HepG2 (cell line): Measurements from ENCODE around the gene GRB7. TPM values are rescaled to one million over a fixed set of nuclear protein-coding genes. Genes with fewer than 3 reads are reported as not detected.

Experiments used
- ATAC-seq: fragments of 200-7000 bp; cut with Tn5 transposase; 3 replicates; pipeline ENCODE4 v1.9.1; 2020; ENCODE audit warnings: mild to moderate bottlenecking, moderate library complexity
- BruUV-seq: library from RNA; stranded (reverse); fragments of 400-500 nt; replicated peaks from 2 replicates; lab custom pipeline; 2021; lab: Mats Ljungman, UMichigan
- CTCF ChIA-PET: fragments of 300-600 bp; formaldehyde crosslinking; extraction: SDS; loops from one replicate; lab custom pipeline; 2021; ENCODE audit warnings: low total read pairs, inconsistent platforms, low intra/inter-chr PET ratio; lab: Yijun Ruan, JAX
- POLR2A ChIA-PET: fragments of 350-600 bp; sonication (Branson Sonifier 250); formaldehyde crosslinking; loops from one replicate; lab custom pipeline; 2020; ENCODE audit warnings: antibody characterized with exemption, inconsistent platforms; lab: Yijun Ruan, JAX
- DNase-seq: peaks from one replicate; pipeline ENCODE4 v3.0.0-alpha.2; 2015; ENCODE audit warnings: low spot score
- FAIRE-seq: peaks from 3 replicates; lab custom pipeline; 2011; peaks lifted over from hg19 to GRCh38; lab: Jason Lieb, UNC
- H2AFZ ChIP-seq: one replicate; pipeline ENCODE4 v1.6.1; 2011; ENCODE audit warnings: low read length, inconsistent platforms
- H3K27ac ChIP-seq: fragments of 300-600 bp; 3 replicates; pipeline ENCODE4 v1.8.0; 2011; ENCODE audit warnings: mixed run types, mild to moderate bottlenecking, mixed read lengths, low read length, inconsistent platforms; ENCODE audit not compliant: insufficient read depth; ENCODE audit errors: extremely low read length
- H3K27me3 ChIP-seq, 2 experiments: fragments of 200-600 bp in 1 of 2; 2 replicates in 1 of 2; 3 replicates in 1 of 2; pipeline versions ENCODE4 v1.6.0 to v1.8.0; 2011; ENCODE audit warnings: low read length in 2 of 2, mild to moderate bottlenecking in 2 of 2, moderate library complexity in 2 of 2, inconsistent platforms in 1 of 2; ENCODE audit not compliant: insufficient read depth in 2 of 2, control insufficient read depth in 1 of 2
- H3K36me3 ChIP-seq, 2 experiments: fragments of 200-600 bp in 1 of 2; replicated peaks in 1 of 2; 2 replicates in 1 of 2; 3 replicates in 1 of 2; pipeline versions ENCODE4 v1.5.1 to v1.8.0; 2011; ENCODE audit warnings: low read length in 2 of 2, inconsistent platforms in 1 of 2; ENCODE audit not compliant: insufficient read depth in 2 of 2, control insufficient read depth in 1 of 2
- H3K4me1 ChIP-seq: 2 replicates; pipeline ENCODE4 v1.5.1; 2012; ENCODE audit warnings: low read length, inconsistent platforms; ENCODE audit not compliant: insufficient read depth
- H3K4me2 ChIP-seq: 2 replicates; pipeline ENCODE4 v1.6.0; 2011; ENCODE audit warnings: low read depth, low read length, inconsistent platforms
- H3K4me3 ChIP-seq, 3 experiments: fragments of 200-600 bp in 1 of 3; sonication (generic), shearing (Covaris generic) in 1 of 3; replicated peaks in 1 of 3; 2 replicates each; pipeline ENCODE4 v1.5.1; 2011 to 2016; ENCODE audit warnings: low read length in 3 of 3, inconsistent platforms in 2 of 3, low read depth in 2 of 3, mild to moderate bottlenecking in 2 of 3, control low read depth in 1 of 3, mixed read lengths in 1 of 3; ENCODE audit not compliant: insufficient read depth in 1 of 3
- H3K79me2 ChIP-seq: one replicate; pipeline ENCODE4 v1.6.1; 2011; ENCODE audit warnings: low read length, inconsistent platforms; ENCODE audit not compliant: insufficient read depth
- H3K9ac ChIP-seq: 2 replicates; pipeline ENCODE4 v1.6.0; 2011; ENCODE audit warnings: mild to moderate bottlenecking, low read depth, low read length, inconsistent platforms; ENCODE audit not compliant: insufficient read depth
- H3K9me3 ChIP-seq: 2 replicates; pipeline ENCODE4 v1.5.1; 2012; ENCODE audit warnings: mild to moderate bottlenecking, low read length
- H4K20me1 ChIP-seq: 2 replicates; pipeline ENCODE4 v1.6.0; 2011; ENCODE audit warnings: inconsistent platforms, mild to moderate bottlenecking, low read length, moderate library complexity; ENCODE audit not compliant: insufficient read depth
- DBP ChIP-seq: sonication (generic); formaldehyde crosslinking; IDR thresholded peaks from 2 replicates; pipeline ENCODE4 v1.4.0; 2020; ENCODE audit warnings: missing genetic modification reagents; ENCODE audit errors: not compliant biosample characterization
- HNRNPL ChIP-seq: fragments of 200-400 bp; formaldehyde crosslinking; IDR thresholded peaks from 2 replicates; pipeline ENCODE4 v1.6.1; 2017; ENCODE audit warnings: mild to moderate bottlenecking, low read depth, low read length
- MAF1 ChIP-seq: sonication (generic); formaldehyde crosslinking; IDR thresholded peaks from 2 replicates; pipeline ENCODE4 v1.5.0; 2020; ENCODE audit warnings: missing genetic modification reagents, borderline replicate concordance
- NCOR1 ChIP-seq: fragments of 200-600 bp; sonication (generic); IDR thresholded peaks from 2 replicates; pipeline ENCODE4 v1.7.0; 2017; ENCODE audit warnings: antibody characterized with exemption, low read length, borderline replicate concordance
- PHF5A ChIP-seq: IDR thresholded peaks from one replicate; pipeline ENCODE4 v1.6.1; 2018; ENCODE audit warnings: low read depth, missing genetic modification reagents; ENCODE audit not compliant: unreplicated experiment
- TP53 ChIP-seq: sonication (generic); formaldehyde crosslinking; conservative IDR thresholded peaks from 2 replicates; pipeline ENCODE4 v1.4.0; 2020; ENCODE audit warnings: missing genetic modification reagents
- ZNF275 ChIP-seq: sonication (generic); formaldehyde crosslinking; IDR thresholded peaks from 2 replicates; pipeline ENCODE4 v1.8.0; 2022; ENCODE audit warnings: missing genetic modification reagents, mild to moderate bottlenecking, inconsistent platforms, borderline replicate concordance
- ZNF280D ChIP-seq: sonication (generic); formaldehyde crosslinking; IDR thresholded peaks from 2 replicates; pipeline ENCODE4 v1.5.1; 2020; ENCODE audit warnings: mild to moderate bottlenecking, missing genetic modification reagents
- ZNF501 ChIP-seq: sonication (generic); formaldehyde crosslinking; IDR thresholded peaks from 2 replicates; pipeline ENCODE4 v1.5.1; 2020; ENCODE audit warnings: mild to moderate bottlenecking, moderate library complexity, missing genetic modification reagents
- ZNF607 ChIP-seq: sonication (generic); formaldehyde crosslinking; IDR thresholded peaks from 2 replicates; pipeline ENCODE4 v1.5.1; 2020; ENCODE audit warnings: missing genetic modification reagents, mild to moderate bottlenecking, borderline replicate concordance
- ZNF768 ChIP-seq: sonication (generic); formaldehyde crosslinking; IDR thresholded peaks from 2 replicates; pipeline ENCODE4 v1.4.0; 2020; ENCODE audit warnings: missing genetic modification reagents
- WGBS: methylation state at CpG from one replicate; pipeline ENCODE4 v1.1.6; 2017; ENCODE audit warnings: low lambda C conversion rate; 5-methylcytosine and 5-hydroxymethylcytosine counted together
- in situ Hi-C: cut with HindIII; loops from 2 replicates; pipeline ENCODE4 v1.10.0; 2017; ENCODE audit warnings: low pct_unique_long_range_greater_than_20kb; ENCODE audit not compliant: extremely low pct_ligation_motif_present
- intact Hi-C: fragments of 100-400 bp; cut with micrococcal nuclease; formaldehyde crosslinking; loops from one replicate; pipeline ENCODE4 v1.10.0; 2022; ENCODE audit not compliant: unreplicated experiment
- polyA plus RNA-seq, 8 experiments: library from polyadenylated mRNA; depleted of rRNA in 3 of 8; stranded (reverse) in 7 of 8; unstranded in 1 of 8; fragments of >200 nt; fragmentation: Illumina TruSeq in 4 of 8; extraction: Trizol in 4 of 8; gene quantifications; 2 replicates each; pipeline versions ENCODE4 v1.2.1 to v1.2.3, GENCODE V29; 2011 to 2016; ENCODE audit warnings: low read depth in 4 of 8, missing spikeins in 1 of 8, mixed read lengths in 1 of 8; ENCODE audit not compliant: insufficient read depth in 1 of 8
- total RNA-seq, 5 experiments: library from RNA; depleted of rRNA; stranded (reverse); fragments of >200 nt; fragmentation: Illumina TruSeq; extraction: Trizol; gene quantifications; 2 replicates each; pipeline ENCODE4 v1.2.3, GENCODE V29; 2016; ENCODE audit warnings: low read depth in 1 of 5

The GRB7 gene
- total and polyA plus RNA-seq, 2 of the 13 experiments (the other 11 are each of a cell fraction or from before 2014, with no cell fraction given), result 60.2 to 77.7 TPM

GRCh38 chr17:39706921-39707337 is 30.8 kb upstream of the GRB7 start:
- Histone ChIP-seq H3K27ac (no peak overlapping the region), H3K4me2 (no peak overlapping the region), H3K79me2 (peaks cover 34% of the 10 kb centered on the region), H4K20me1 (peaks cover 14% of the 10 kb centered on the region; the same call in 1 of the 2 replicates), H2AFZ (no peak overlapping the region), H3K4me3 (no peak overlapping the region), H3K4me1 (peaks cover 40% of the 10 kb centered on the region), H3K9me3 (no peaks in the 10 kb centered on the region), H3K36me3 (peaks cover 45 to 56% of the 10 kb centered on the region in 2 experiments), H3K27me3 (no peaks in the 10 kb centered on the region), H3K9ac (no peak overlapping the region)
- POLR2A ChIA-PET, result interaction anchor here (1.0 to 3.0 kb wide), 2 partner anchors 23 to 30 kb away, joined by 4 to 8 read pairs; partner anchors contain the start of genes GRB7 and MIEN1
- intact Hi-C loops (no loop called here), in situ Hi-C loops (no loop called here)
- DNase-seq, result no peak
- CTCF ChIA-PET, result no interaction called here
- ATAC-seq, result no peak
- peak; percentile 17; the same call in 1 of the 2 replicates for TF ChIP-seq ZNF768 (CRISPR knock-in tag)
- TF ChIP-seq ZNF607 (CRISPR knock-in tag), result no peak
- TF ChIP-seq HNRNPL, result 0 out of 2 replicates have a peak, but pooled peaks have one; percentile 28
- WGBS, result 94% methylated on average over 7 of the region's 7 CpGs
- FAIRE-seq, result no peak
- no TSS peak for BruUV-seq

GRCh38 chr17:39709319-39709997 is 28.3 kb upstream of the GRB7 start:
- Histone ChIP-seq H3K9me3 (no peaks in the 10 kb centered on the region), H4K20me1 (peaks cover 8% of the 10 kb centered on the region; the same call in 1 of the 2 replicates), H3K4me2 (no peak overlapping the region), H2AFZ (no peak overlapping the region), H3K36me3 (peaks cover 45 to 77% of the 10 kb centered on the region in 2 experiments), H3K27me3 (no peaks in the 10 kb centered on the region), H3K27ac (no peak overlapping the region), H3K4me3 (no peak overlapping the region), H3K9ac (no peak overlapping the region), H3K4me1 (peaks cover 15% of the 10 kb centered on the region), H3K79me2 (peaks cover 11% of the 10 kb centered on the region)
- in situ Hi-C loops, result no loop called here
- DNase-seq (no peak), ATAC-seq (no peak), FAIRE-seq (no peak)
- POLR2A ChIA-PET, result no interaction called here
- no TSS peak for BruUV-seq
- 97% methylated on average over 13 of the region's 14 CpGs for WGBS
- intact Hi-C loops, result no loop called here
- CTCF ChIA-PET, result no interaction called here
- TF ChIP-seq ZNF501 (CRISPR knock-in tag) (no peak), TP53 (CRISPR knock-in tag) (no peak), PHF5A (CRISPR knock-in tag) (no peak), DBP (no peak), MAF1 (CRISPR knock-in tag) (no peak), NCOR1 (no peak), ZNF275 (CRISPR knock-in tag) (no peak), ZNF280D (CRISPR knock-in tag) (no peak)
